ENCODE measurements around the gene ARID4B. TPM values are rescaled to one million over a fixed set of nuclear protein-coding genes. Genes with fewer than 3 reads are reported as not detected.
"Not testable (repeated sequence)": the region's sequence is repeated elsewhere in the genome, so short reads cannot be mapped to it uniquely, and the experiment has no call there.

Gene ARID4B
- total RNA-seq, 1 experiment from 2014 or later = 17.6 TPM

DNA sequence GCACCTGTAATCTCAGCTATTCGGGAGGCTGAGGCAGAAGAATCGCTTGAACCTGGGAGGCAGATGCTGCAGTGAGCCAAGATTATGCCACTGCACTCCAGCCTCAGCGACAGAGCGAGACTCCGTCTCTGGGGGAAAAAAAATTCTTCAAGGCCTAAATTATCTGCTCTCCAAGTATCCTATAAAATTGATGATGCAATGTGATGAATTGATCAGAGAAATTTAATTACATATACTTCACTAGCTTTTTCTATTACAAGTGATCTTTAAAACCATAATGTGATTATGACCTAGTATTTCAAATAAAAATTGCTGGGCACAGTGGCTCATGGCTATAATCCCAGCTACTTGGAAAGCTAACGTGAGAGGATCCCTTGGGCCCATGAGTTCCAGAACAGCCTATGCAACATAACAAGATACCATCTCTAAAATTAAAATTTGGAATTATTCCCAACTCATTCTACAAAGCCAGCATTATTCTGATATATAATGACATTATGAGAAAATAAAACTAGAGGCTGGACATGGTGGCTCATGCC lies 43.7 kb downstream of the ARID4B start:
- Histone ChIP-seq H3K4me3 (ENCODE audit: low read depth, low read length, poor library complexity, severe bottlenecking) (no peak overlapping the region), H3K27me3 (replicated peaks; ENCODE audit: insufficient read depth, low read depth, low read length, poor library complexity) (no peaks in the 10 kb centered on the region), H3K27ac (ENCODE audit: low read depth, low read length, poor library complexity, severe bottlenecking) (no peak overlapping the region), H3K36me3 (ENCODE audit: insufficient read depth, low read length, poor library complexity, severe bottlenecking) (no peaks in the 10 kb centered on the region), H3K9me3 (ENCODE audit: low read depth, low read length, poor library complexity, severe bottlenecking) (no peaks in the 10 kb centered on the region), H3K4me1 (ENCODE audit: insufficient read depth, low read length, poor library complexity, severe bottlenecking) (no peaks in the 10 kb centered on the region)
- DNase-seq (ENCODE audit: low spot score) = no peak
- no peak for TF ChIP-seq EZH2 (IDR thresholded peaks at IDR 0.05; ENCODE audit: borderline replicate concordance, low read depth, low read length, poor library complexity, severe bottlenecking)
- TF ChIP-seq, protein P1, sequence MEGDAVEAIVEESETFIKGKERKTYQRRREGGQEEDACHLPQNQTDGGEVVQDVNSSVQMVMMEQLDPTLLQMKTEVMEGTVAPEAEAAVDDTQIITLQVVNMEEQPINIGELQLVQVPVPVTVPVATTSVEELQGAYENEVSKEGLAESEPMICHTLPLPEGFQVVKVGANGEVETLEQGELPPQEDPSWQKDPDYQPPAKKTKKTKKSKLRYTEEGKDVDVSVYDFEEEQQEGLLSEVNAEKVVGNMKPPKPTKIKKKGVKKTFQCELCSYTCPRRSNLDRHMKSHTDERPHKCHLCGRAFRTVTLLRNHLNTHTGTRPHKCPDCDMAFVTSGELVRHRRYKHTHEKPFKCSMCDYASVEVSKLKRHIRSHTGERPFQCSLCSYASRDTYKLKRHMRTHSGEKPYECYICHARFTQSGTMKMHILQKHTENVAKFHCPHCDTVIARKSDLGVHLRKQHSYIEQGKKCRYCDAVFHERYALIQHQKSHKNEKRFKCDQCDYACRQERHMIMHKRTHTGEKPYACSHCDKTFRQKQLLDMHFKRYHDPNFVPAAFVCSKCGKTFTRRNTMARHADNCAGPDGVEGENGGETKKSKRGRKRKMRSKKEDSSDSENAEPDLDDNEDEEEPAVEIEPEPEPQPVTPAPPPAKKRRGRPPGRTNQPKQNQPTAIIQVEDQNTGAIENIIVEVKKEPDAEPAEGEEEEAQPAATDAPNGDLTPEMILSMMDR (conservative IDR thresholded peaks at IDR 0.05; ENCODE audit: low read depth, low read length) = no peak
- CTCF ChIA-PET = no interaction called here
- intact Hi-C loops (cut with micrococcal nuclease; ENCODE audit: unreplicated experiment) = no loop called here
- POLR2A ChIA-PET (ENCODE audit: low non-redundant PET) = no interaction called here
- BruUV-seq (replicated peaks) = no TSS peak

DNA sequence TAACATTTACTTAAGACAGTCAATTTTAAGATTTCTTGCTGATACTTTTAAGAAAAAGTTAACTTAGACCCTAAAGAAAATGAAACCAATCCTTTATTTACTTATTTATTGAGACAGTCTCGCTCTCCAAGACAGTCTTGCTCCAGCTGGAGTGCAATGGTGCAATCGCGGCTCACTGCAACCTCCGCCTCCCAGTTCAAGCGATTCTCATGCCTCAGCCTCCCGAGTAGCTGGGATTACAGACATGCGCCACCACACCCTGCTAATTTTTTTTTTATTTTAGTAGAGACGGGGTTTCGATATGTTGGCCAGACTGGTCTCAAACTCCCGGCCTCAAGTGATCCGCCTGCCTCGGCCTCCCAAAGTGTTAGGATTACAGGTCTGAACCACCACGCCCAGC lies 44.3 kb downstream of the ARID4B start:
- H3K4me1 ChIP-seq (ENCODE audit: insufficient read depth, low read length, poor library complexity, severe bottlenecking); CTCF ChIA-PET; BruUV-seq (replicated peaks); H3K27ac ChIP-seq (ENCODE audit: low read depth, low read length, poor library complexity, severe bottlenecking); H3K27me3 ChIP-seq (replicated peaks; ENCODE audit: insufficient read depth, low read depth, low read length, poor library complexity); H3K36me3 ChIP-seq (ENCODE audit: insufficient read depth, low read length, poor library complexity, severe bottlenecking); DNase-seq (ENCODE audit: low spot score); H3K9me3 ChIP-seq (ENCODE audit: low read depth, low read length, poor library complexity, severe bottlenecking); H3K4me3 ChIP-seq (ENCODE audit: low read depth, low read length, poor library complexity, severe bottlenecking); POLR2A ChIA-PET (ENCODE audit: low non-redundant PET); intact Hi-C loops (cut with micrococcal nuclease; ENCODE audit: unreplicated experiment): not testable (repeated sequence)

DNA sequence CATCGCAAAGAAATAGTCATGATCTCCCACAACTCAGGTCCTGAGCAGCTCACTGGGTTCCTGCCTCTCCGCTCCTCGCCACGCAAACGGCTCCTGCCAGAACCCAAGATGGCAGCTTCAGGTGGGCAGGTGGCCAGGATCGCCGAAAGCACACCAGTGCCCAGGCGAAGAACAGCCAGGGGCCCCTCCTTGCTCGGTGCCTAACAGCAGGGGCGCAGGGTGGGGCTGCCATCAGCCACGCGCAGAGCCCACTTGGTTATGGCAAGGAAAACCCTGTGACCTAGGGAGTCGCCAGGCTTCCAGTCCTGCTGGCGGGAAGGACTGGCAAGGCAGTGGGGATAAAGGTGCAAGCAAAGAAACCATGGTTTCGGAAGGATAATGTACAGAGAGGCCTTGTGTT lies 47.5 kb downstream of the ARID4B start:
- Histone ChIP-seq H3K4me1 (ENCODE audit: insufficient read depth, low read length, poor library complexity, severe bottlenecking) (no peaks in the 10 kb centered on the region), H3K27ac (ENCODE audit: low read depth, low read length, poor library complexity, severe bottlenecking) (no peak overlapping the region), H3K9me3 (ENCODE audit: low read depth, low read length, poor library complexity, severe bottlenecking) (no peaks in the 10 kb centered on the region), H3K4me3 (ENCODE audit: low read depth, low read length, poor library complexity, severe bottlenecking) (no peak overlapping the region), H3K36me3 (ENCODE audit: insufficient read depth, low read length, poor library complexity, severe bottlenecking) (no peaks in the 10 kb centered on the region), H3K27me3 (replicated peaks; ENCODE audit: insufficient read depth, low read depth, low read length, poor library complexity) (no peaks in the 10 kb centered on the region)
- ChIA-PET CTCF (no interaction called here), POLR2A (ENCODE audit: low non-redundant PET) (no interaction called here)
- no TSS peak for BruUV-seq (replicated peaks)
- intact Hi-C loops (cut with micrococcal nuclease; ENCODE audit: unreplicated experiment) = no loop called here
- no peak for DNase-seq (ENCODE audit: low spot score)
- no peak for TF ChIP-seq EZH2 (IDR thresholded peaks at IDR 0.05; ENCODE audit: borderline replicate concordance, low read depth, low read length, poor library complexity, severe bottlenecking)
- TF ChIP-seq, protein P1 (conservative IDR thresholded peaks at IDR 0.05; ENCODE audit: low read depth, low read length) = no peak

GRCh38 chr1:235279694-235280093 lies 48.3 kb downstream of the ARID4B start:
- no TSS peak for BruUV-seq (replicated peaks)

More at GRCh38 chr1:235279694-235280093, 48.3 kb downstream of the ARID4B start:
- intact Hi-C loops (cut with micrococcal nuclease; ENCODE audit: unreplicated experiment) = no loop called here
- ChIA-PET POLR2A (ENCODE audit: low non-redundant PET) (no interaction called here), CTCF (no interaction called here)
- H3K4me3 ChIP-seq (ENCODE audit: low read depth, low read length, poor library complexity, severe bottlenecking) = no peak overlapping the region
- DNase-seq (ENCODE audit: low spot score) = no peak
- H3K4me1 ChIP-seq (ENCODE audit: insufficient read depth, low read length, poor library complexity, severe bottlenecking) = no peaks in the 10 kb centered on the region
- TF ChIP-seq, protein P1 (conservative IDR thresholded peaks at IDR 0.05; ENCODE audit: low read depth, low read length) = no peak
- no peak overlapping the region for H3K27ac ChIP-seq (ENCODE audit: low read depth, low read length, poor library complexity, severe bottlenecking)
- no peaks in the 10 kb centered on the region for H3K27me3 ChIP-seq (replicated peaks; ENCODE audit: insufficient read depth, low read depth, low read length, poor library complexity)
- H3K9me3 ChIP-seq (ENCODE audit: low read depth, low read length, poor library complexity, severe bottlenecking) = no peaks in the 10 kb centered on the region
- H3K36me3 ChIP-seq (ENCODE audit: insufficient read depth, low read length, poor library complexity, severe bottlenecking) = no peaks in the 10 kb centered on the region

All from A673 (cell line).